Measurements from ENCODE around the gene GRK5. TPM values are rescaled to one million over a fixed set of nuclear protein-coding genes. Genes with fewer than 3 reads are reported as not detected.

The GRK5 gene
- total RNA-seq, 4 donors from 2014 or later = 5.4 to 13.0 (median 10.6) TPM

DNA sequence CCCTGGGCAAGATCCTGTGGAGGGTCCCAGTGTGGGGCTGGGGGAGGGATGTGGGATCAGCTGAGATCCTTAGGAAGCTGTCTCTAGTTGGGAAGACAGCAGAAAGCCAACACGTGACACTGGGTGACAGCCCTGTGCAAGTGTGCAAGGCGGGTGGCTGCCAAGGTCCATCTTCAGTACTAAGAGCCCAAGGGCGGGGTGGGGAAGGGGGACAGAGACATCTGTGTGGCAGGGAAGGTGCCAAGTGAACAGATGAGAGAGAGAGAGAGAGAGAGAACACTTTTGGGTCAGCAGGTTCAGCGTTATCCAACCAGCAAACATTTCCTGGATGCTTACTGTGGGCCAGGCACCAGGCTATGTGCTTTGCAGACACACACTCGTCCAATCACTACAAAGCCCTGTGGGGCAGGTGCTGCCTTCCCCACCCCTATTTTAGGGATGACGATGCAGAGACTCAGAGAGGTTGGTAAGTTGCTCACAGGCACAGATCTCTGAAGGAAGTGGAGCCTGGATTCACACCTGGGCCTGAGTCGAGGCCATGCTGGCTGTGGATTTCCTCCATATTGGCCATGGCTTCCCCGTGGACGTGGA lies 135.7 kb downstream of the GRK5 start:
- WGBS, 2 donors = 81 to 84% methylated on average over 9 of the region's 9 CpGs
- DNase-seq (ENCODE audit: low spot score in 2 of 2) = no peak
- H3K4me3 ChIP-seq (ENCODE audit: low read depth, poor library complexity, severe bottlenecking) = no peak overlapping the region
- TF ChIP-seq POLR2A (IDR thresholded peaks at IDR 0.05) = no peak
- TF ChIP-seq, protein P1, sequence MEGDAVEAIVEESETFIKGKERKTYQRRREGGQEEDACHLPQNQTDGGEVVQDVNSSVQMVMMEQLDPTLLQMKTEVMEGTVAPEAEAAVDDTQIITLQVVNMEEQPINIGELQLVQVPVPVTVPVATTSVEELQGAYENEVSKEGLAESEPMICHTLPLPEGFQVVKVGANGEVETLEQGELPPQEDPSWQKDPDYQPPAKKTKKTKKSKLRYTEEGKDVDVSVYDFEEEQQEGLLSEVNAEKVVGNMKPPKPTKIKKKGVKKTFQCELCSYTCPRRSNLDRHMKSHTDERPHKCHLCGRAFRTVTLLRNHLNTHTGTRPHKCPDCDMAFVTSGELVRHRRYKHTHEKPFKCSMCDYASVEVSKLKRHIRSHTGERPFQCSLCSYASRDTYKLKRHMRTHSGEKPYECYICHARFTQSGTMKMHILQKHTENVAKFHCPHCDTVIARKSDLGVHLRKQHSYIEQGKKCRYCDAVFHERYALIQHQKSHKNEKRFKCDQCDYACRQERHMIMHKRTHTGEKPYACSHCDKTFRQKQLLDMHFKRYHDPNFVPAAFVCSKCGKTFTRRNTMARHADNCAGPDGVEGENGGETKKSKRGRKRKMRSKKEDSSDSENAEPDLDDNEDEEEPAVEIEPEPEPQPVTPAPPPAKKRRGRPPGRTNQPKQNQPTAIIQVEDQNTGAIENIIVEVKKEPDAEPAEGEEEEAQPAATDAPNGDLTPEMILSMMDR (IDR thresholded peaks at IDR 0.05) = no peak
- intact Hi-C loops (cut with DNase I; ENCODE audit: low total_unique reads) = no loop called here

DNA sequence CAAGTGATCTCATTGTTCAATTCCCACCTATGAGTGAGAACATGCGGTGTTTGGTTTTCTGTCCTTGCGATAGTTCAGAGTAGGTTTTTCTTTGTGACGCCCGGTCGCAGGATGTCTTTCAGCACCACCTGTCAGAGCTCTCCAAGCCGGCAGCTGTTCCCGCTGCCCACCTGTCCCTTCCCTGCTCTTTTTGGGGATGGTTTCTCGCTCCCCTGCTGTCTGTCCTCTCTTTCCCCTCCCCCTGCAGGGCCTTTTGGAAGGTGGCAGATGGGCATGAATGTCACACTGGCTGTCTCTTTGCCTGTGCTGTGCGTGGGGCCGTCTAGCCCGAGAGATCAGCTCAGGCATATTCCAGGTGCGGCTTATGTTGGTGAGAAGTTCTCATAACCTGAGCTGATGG lies 137.0 kb downstream of the GRK5 start:
- intact Hi-C loops (cut with DNase I; ENCODE audit: low total_unique reads) = no loop called here
- DNase-seq (ENCODE audit: low spot score in 2 of 2) = no peak
- 95 to 99% methylated on average over 12 of the region's 12 CpGs for WGBS, 2 donors
- TF ChIP-seq, protein P1 (IDR thresholded peaks at IDR 0.05) = no peak
- no peak for TF ChIP-seq POLR2A (IDR thresholded peaks at IDR 0.05)
- no peak overlapping the region for H3K4me3 ChIP-seq (ENCODE audit: low read depth, poor library complexity, severe bottlenecking)

DNA sequence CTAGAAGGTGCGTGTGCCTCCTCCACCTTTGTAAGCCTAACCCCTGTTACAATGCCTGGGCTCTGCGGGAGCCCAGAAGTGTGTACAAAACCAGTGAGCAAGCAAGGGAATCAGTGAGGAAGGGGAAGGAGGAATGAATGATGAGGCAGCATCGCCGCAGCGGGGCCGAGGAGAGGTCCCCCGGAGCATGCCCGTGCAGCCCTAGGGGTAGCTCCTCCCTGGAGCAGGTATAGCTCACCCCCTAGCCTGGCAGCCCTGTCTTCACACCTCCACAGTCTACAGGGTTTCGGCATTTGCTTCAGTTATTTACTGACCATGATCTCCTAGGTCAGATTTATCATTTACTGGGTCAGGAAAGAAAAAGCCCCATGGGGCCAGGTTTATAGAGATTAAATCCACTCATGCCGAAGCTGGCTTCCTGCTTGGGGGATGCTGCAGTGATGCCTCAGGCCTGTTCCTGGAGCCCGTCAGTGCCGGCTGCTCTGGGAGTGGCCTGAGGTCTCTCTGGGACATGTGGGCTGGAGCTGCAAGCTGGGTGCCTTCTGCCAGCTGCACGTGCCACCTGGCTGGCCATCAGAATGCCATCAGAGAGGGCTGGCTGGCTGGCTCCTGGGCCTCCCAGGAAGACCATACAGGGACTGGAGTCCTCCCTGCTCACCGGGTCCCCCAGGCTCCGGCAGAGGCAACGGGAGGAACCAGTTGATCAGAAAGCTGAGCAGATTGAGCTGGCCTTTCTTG lies 138.9 kb downstream of the GRK5 start:
- DNase-seq (ENCODE audit: low spot score in 2 of 2) = no peak
- intact Hi-C loops (cut with DNase I; ENCODE audit: low total_unique reads) = no loop called here
- TF ChIP-seq POLR2A (IDR thresholded peaks at IDR 0.05) = no peak
- TF ChIP-seq, protein P1 (IDR thresholded peaks at IDR 0.05) = no peak
- 71 to 77% methylated on average over 15 to 16 of the region's 16 CpGs for WGBS, 2 donors
- no peak overlapping the region for H3K4me3 ChIP-seq (ENCODE audit: low read depth, poor library complexity, severe bottlenecking)

DNA sequence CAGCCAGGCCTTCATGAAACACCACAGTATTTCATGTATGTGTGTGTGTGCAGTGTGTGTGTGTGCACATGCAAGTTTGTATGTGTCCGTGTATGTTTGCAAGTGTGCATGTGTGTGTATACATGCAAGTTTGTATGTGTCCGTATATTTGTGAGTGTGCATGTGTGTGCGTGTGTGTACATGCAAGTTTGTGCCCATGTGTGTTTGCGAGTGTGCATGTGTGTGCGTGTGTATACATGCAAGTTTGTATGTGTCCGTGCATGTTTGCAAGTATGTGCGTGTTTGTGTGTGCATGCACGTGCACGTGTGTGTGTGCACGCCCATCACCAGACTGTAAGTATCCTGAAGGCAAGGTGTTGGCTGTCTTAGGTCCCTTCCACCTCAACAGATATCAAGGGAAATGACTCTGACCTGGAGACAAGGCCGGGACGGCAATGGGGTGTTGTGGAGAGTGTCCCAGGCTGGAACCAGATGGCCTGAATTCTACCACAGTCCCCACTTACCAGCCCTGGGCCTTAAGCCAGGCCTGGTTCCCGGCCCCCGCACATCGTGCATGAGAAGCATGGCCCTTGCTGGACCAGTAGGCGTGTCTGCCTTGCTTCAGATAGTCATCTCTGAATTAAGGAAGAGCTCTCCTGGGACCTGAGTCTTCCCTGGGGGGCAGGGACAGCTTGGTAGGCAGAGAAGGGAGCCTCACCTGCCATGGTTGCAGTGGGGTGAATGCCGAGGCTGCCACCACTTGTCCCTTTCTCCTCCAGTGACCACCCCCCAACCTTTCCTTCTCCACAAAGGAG lies 140.0 kb downstream of the GRK5 start:
- no peak for DNase-seq (ENCODE audit: low spot score in 2 of 2)
- H3K4me3 ChIP-seq (ENCODE audit: low read depth, poor library complexity, severe bottlenecking) = no peak overlapping the region
- WGBS, 2 donors = 94 to 95% methylated on average over 17 of the region's 17 CpGs
- intact Hi-C loops (cut with DNase I; ENCODE audit: low total_unique reads) = no loop called here
- TF ChIP-seq, protein P1 (IDR thresholded peaks at IDR 0.05) = no peak
- no peak for TF ChIP-seq POLR2A (IDR thresholded peaks at IDR 0.05)

- intact Hi-C loops (cut with DNase I; ENCODE audit: low total_unique reads) = no loop called here
- TF ChIP-seq, protein P1 (IDR thresholded peaks at IDR 0.05) = no peak
- TF ChIP-seq POLR2A (IDR thresholded peaks at IDR 0.05) = no peak
- WGBS, 2 donors = 76 to 79% methylated on average over 5 of the region's 5 CpGs
- no peak for DNase-seq (ENCODE audit: low spot score in 2 of 2)
- no peak overlapping the region for H3K4me3 ChIP-seq (ENCODE audit: low read depth, poor library complexity, severe bottlenecking)
These were observed 140.7 kb downstream of the GRK5 start for GRCh38 chr10:119348106-119348505.

Data from lower leg skin (tissue), 4 donors.